Esophagus muscularis mucosa (tissue), 3 donors: ENCODE results near the gene LIPJ.

ENCODE experiments used
- POLR2A ChIP-seq: fragments of 450-650 bp; IDR thresholded peaks from one replicate; pipeline ENCODE4 v1.6.1; 2017; ENCODE audit warnings: antibody characterized with exemption, moderate library complexity, mild to moderate bottlenecking, low read depth
- TF ChIP-seq, protein P1 (sequence below), 3 experiments: fragments of 200-600 bp in 2 of 3; fragments of 450-650 bp in 1 of 3; sonication (generic) in 2 of 3; IDR thresholded peaks; one replicate each; pipeline ENCODE4 v1.5.1; 2017 to 2019; ENCODE audit warnings: antibody characterized with exemption in 3 of 3, mild to moderate bottlenecking in 2 of 3, moderate library complexity in 1 of 3

DNA sequence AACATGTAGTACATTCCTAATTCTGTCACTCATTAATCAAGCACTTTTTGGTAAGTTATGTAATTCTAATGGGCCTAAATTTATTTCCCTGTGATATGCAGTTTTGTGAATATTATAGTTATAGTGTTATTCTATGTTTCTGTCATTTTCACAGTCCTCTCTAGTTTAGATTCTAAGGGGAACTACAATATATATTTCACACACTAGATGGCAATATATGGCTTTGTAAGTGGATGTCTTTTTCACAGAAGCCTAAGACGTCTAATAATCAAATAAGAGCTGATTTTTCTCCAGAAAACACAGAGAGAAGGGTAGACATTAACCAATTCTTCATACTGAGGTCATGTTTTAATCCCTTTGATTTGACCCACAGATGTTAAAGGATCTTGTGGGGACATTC, 21.5 kb upstream of the LIPJ start:
- TF ChIP-seq, protein P1, sequence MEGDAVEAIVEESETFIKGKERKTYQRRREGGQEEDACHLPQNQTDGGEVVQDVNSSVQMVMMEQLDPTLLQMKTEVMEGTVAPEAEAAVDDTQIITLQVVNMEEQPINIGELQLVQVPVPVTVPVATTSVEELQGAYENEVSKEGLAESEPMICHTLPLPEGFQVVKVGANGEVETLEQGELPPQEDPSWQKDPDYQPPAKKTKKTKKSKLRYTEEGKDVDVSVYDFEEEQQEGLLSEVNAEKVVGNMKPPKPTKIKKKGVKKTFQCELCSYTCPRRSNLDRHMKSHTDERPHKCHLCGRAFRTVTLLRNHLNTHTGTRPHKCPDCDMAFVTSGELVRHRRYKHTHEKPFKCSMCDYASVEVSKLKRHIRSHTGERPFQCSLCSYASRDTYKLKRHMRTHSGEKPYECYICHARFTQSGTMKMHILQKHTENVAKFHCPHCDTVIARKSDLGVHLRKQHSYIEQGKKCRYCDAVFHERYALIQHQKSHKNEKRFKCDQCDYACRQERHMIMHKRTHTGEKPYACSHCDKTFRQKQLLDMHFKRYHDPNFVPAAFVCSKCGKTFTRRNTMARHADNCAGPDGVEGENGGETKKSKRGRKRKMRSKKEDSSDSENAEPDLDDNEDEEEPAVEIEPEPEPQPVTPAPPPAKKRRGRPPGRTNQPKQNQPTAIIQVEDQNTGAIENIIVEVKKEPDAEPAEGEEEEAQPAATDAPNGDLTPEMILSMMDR (IDR thresholded peaks at IDR 0.05): peak; percentile 13 to 29 (median 23)
- TF ChIP-seq POLR2A: no peak
